HPDE6-E6E7 (cell line): Measurements from ENCODE around the gene TACC2.
"Not testable (repeated sequence)": the region's sequence is repeated elsewhere in the genome, so short reads cannot be mapped to it uniquely, and the experiment has no call there.

Experiments
- DNase-seq: peaks from one replicate; pipeline ENCODE4 v3.0.0; 2011; ENCODE audit warnings: missing footprints; ENCODE audit errors: extremely low spot score

The TACC2 gene

GRCh38 chr10:122087436-122087835, 98.5 kb downstream of the TACC2 start:
- no peak for DNase-seq

DNA sequence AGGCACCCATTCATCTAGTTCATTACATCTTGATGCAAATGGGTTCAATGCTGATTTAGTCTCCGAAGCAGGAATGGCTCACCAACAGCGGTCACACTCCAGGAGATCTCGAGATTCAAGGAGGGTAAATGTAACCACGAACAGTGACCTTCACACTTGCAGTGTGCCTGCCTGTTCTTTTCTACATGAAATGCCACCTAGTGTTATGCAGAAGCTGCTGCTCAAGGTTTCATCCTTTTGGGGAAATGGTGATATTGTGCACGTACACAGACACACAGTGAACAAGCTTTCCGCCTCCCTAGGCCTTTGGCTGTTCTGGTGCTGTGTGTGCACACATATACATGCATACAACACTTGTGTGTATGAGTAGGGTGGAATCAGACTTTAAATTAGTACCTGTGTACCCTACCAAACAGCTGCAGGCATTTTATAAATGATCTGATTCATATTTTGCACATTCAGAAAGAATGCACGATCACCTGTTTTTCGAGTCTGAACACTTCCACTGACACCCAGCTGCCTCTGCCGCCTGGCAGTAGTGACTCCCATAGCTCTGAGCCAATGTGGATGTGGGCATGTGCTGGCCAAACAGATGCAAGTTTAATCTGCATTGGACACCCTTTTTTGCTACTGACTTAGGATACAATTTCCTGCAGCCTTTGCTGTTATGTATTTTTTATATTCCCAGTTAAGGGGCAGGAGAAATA, 100.5 kb downstream of the TACC2 start:
- DNase-seq = peak; percentile 93

- no peak for DNase-seq
These were observed 102.8 kb downstream of the TACC2 start for GRCh38 chr10:122091722-122092121.

DNA sequence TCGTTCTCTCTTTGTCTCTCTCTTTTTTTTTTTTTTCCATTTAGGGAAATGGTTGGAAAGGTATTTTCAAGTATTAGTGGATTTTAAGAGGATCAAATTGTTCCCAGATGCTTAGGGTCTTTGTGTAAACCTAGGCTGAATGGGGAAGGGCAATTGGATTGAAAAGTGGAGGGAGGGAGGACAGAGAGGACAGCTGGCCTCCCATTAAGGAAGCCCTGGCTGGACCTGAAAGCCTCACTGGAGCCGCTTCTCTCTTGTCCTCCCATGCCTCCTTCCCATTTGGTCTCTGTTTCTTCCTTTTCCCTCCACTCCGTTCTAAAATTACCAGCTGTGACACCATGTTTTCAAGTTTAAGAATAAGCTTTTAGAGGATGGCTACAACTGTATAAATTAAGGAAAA, 104.1 kb downstream of the TACC2 start:
- no peak for DNase-seq

- not testable (repeated sequence) for DNase-seq
These were observed 107.2 kb downstream of the TACC2 start for GRCh38 chr10:122096181-122096580.

DNA sequence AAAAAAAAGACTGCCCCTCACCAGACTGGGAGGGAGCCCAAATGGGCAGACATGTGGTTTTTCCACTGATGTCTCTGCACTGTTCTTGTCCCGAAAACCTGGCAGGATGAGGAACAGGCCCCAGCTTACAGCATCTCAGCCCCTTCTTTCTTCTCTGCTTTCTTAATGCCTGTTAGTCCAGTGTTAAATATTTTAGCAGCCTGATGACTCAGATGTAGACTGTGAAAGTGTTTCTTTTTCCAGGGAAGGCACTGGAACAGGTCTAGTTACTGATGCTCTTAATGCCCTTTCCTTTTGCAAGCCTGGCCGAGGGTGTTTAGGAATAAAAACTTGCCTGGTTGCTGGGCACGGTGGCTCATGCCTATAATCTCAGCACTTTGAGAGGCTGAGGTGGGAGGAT, 107.7 kb downstream of the TACC2 start:
- no peak for DNase-seq

DNA sequence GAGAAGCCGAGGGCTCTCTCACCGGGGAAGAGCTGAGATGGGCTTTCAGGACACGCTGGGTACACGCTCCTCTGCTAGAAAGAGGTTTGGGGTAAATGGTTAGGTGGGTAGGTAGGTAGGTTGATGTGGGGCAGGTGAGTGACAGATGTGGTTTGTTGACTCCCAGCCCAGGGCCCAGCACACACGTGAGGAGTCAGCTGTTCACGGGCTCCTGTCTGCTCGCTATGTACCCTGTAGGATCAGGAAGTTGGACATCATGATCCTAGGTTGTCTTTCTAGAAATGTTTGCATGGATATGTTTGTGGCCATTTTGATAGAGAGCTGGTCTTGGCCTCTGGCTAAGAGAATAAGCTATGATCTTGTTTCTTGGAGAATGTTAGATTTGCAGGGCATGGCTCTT, 109.0 kb downstream of the TACC2 start:
- no peak for DNase-seq

GRCh38 chr10:122098924-122099323, 110.0 kb downstream of the TACC2 start:
- DNase-seq = no peak

DNA sequence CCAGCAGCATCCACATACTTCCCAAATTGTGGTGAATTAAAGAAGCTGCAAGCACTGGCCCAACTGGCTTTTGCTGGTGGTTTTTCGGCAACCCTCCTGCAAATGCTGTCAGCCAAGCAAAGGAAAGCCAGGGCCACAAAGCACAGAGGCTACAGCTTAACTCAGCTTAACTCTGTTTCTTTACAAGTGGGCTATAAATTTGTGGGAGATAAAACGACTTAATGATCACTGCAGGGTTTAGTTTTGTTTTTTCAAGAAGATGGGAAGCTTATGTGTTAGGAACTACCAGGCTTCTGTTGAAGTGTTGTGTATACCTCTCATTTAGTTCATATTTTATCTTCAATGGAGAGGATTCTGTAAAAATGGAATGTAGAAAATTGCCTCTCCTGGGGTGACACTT, 110.6 kb downstream of the TACC2 start:
- DNase-seq = no peak

- no peak for DNase-seq
These were observed 113.3 kb downstream of the TACC2 start for GRCh38 chr10:122102146-122102868.

DNA sequence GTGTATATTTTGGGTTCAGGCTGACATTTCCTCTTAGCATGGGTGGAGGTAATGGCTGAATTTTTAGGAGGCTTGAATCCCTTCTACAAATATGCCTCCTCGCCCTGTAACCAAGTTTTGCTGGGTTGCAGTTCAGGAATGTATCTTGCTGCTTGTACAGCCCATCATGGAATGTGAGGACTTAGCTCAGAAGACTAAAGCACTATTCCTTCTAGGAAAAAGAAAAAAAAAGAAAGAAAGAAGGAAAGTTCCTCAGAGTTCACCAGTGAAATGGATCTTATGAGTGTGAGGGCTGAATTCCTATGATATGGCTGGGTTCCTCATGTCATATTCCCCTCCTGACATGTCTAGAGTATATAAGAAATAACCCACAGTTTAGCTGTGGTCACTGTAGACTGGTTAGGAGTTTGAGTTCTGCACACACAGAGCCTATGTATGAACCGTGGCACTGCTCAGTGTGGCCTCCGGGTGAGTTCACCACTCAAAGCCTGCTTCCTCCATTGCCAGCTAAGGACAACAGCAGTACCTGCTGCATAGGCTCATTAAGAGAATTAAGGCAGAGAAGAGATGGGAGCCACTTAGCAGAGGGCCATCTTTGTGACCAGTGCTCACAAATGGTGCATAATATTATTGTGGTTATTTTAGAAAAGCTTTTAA, 114.0 kb downstream of the TACC2 start:
- no peak for DNase-seq

GRCh38 chr10:122103592-122103991, 114.6 kb downstream of the TACC2 start:
- no peak for DNase-seq

GRCh38 chr10:122108786-122109185, 119.8 kb downstream of the TACC2 start:
- not testable (repeated sequence) for DNase-seq

- no peak for DNase-seq
These were observed 123.2 kb downstream of the TACC2 start for GRCh38 chr10:122112021-122112616.

- peak; percentile 91 for DNase-seq
These were observed 123.7 kb downstream of the TACC2 start for GRCh38 chr10:122112625-122113160.

DNA sequence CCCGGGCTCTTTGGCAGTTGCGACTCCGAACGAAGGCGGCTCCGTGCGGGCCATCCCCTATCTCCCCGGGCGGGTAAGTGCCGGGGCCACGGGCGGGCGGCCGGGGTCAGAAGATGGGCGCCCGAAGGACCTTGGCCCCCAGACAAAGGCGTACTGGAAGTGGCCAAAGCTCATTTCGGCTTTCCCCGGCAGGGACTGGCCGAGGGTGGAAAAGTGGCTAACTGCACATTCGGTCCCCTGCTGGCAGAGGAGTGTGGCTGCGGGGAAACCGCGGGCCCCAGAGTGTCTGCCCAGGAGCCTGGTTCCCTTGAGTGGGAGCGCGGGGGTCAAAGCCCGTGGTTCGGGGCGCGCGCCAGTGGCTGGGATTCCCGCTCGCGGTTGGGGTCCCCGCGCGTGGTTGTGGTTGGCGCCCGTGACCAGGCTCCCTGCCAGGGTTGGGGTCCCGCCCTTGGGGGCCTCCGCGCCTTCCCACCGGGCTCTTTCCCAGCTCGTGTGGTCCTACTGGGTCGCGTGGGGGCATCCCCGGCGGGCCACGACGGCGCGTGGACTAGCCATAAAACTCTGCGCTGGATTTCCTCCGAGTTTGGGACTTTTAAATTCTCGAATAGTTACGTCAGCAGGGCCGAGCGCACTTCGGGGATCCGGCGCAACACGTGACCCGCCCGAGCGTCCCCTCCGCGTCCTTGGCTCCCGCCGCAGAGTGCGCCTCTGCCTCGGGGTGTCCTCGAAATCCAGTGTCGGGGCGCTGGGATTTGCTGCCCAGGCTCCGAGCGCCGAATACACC, 124.4 kb downstream of the TACC2 start:
- DNase-seq = peak; percentile 76

- DNase-seq = no peak
These were observed 125.2 kb downstream of the TACC2 start for GRCh38 chr10:122113945-122114747.

DNA sequence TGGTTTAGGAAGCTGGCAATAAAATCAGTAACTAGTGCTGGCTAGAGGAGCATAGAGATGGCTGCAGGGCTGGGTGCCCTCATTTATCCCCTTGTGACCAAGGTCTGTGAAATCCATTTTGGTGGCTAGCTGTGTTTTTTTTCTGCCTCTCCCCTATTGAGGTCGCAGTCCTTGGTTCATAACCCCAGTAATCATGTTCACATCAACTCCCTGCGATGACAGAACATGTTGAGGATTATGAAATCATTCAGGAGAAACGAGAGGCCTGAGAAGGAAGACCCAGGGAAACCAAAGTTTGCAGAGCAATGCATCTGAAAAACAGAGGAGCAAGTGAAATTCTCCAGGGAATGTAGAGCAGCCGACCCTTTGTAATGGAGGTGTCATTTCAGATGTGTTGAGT, 126.9 kb downstream of the TACC2 start:
- DNase-seq = no peak

GRCh38 chr10:122116331-122116730, 127.4 kb downstream of the TACC2 start:
- DNase-seq = no peak

DNA sequence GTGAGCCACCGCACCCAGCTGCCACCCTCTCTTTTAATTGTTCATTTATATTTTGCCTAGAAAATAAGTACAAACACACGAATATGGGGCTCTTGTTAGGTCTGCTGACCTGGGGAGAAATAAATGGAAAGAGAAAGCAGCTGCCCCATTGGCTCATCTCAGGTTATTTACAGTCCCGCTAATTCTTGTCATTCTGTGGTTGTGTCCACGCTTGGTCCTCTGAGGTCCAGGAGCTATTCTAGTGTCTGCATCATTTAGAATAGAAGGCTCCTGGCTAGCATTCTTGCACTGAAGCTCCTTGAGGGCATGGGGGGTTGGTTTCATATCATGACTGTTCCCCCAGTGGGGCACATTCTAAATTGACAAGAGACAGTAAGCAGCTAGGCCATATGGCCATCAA, 128.5 kb downstream of the TACC2 start:
- DNase-seq = no peak
